GM19351 (cell line): ENCODE measurements around the gene GPC1.

Experiments used
- ATAC-seq: cut with Tn5 transposase; IDR thresholded peaks from one replicate; pipeline ENCODE4 v1.9.1; 2021; ENCODE audit warnings: mild to moderate bottlenecking, moderate library complexity; ENCODE audit not compliant: unreplicated experiment

Gene GPC1

DNA sequence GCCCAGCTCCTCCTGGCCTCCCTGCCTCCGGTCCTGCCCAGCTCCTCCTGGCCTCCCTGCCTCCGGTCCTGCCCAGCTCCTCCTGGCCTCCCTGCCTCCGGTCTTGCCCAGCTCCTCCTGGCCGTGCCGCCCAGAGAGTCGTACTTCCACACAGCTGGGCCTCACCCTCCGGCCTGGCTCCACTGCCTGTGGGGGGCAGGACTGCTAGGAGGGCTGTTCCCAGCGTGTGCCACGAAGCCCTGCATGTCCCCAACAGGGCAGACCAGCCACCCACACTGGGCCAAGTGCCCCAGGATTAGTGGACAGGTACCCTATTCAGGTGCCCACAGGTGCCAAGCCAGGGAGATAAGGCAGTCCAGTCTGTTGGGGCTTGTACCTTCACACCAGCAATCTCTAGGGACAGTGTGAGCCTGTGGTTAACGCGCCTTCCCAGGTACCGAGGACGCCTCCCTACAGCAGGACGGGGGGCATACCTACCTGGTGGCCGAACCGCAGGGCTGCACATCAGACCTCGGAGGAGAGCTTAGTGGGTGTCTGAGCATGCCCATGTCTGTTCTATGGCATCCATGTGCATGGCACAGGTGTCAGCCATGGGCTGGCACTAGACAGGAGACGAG is 5.3 kb downstream of the GPC1 start:
- ATAC-seq = no peak

DNA sequence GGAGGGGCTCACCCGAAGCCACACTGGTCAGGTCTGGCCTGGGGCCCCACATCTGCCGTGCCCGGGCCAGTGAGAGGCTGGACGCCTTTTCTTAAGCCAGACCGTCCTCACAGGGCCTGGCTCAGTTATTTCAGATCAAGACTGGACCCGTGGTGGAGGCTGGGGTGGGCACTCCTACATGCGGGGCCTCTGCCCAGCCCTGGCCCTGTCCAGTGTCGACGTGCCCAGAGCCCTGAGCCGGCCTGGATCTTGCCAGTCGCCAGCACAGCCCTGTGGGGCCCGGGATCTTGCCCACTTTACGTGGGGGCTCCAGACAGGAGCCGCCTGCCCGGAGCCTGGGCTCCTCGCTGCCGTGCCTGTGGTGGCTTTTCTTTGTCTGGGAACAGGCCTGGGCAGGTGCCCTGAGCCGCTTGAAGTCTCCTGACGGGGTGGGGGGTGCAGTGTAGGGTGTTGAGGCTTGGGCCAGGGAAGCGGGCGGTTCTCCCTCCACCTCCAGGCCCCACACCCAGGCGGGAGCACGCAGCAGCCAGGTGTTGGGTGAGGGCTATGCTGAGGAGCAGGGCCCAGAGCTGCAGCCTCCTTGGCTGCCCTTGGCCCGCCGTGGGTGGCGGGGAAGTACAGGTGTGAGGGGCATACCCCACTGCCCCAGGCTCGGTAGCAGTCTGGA is 6.0 kb downstream of the GPC1 start:
- ATAC-seq = no peak

DNA sequence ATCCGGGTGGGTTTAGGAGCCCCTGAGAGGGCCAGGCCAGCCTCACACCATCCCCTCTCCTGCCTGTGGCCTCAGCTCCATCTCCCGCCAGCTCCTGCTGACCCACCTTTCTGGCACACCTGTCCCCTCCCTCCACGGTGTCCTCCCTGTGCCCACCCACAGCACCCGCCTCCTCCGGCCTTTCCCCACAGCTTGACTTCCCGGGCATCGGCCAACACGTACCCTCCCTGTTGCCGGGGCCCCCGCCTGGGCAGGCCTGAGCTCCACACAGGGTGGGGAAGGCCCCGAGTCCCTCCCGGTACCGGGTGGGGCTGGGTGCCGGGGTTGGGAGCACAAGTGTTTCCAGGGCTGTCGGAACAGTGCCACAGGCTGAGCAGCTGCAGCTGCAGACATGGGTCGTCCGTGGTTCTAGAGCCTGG is 6.5 kb downstream of the GPC1 start:
- ATAC-seq = no peak

DNA sequence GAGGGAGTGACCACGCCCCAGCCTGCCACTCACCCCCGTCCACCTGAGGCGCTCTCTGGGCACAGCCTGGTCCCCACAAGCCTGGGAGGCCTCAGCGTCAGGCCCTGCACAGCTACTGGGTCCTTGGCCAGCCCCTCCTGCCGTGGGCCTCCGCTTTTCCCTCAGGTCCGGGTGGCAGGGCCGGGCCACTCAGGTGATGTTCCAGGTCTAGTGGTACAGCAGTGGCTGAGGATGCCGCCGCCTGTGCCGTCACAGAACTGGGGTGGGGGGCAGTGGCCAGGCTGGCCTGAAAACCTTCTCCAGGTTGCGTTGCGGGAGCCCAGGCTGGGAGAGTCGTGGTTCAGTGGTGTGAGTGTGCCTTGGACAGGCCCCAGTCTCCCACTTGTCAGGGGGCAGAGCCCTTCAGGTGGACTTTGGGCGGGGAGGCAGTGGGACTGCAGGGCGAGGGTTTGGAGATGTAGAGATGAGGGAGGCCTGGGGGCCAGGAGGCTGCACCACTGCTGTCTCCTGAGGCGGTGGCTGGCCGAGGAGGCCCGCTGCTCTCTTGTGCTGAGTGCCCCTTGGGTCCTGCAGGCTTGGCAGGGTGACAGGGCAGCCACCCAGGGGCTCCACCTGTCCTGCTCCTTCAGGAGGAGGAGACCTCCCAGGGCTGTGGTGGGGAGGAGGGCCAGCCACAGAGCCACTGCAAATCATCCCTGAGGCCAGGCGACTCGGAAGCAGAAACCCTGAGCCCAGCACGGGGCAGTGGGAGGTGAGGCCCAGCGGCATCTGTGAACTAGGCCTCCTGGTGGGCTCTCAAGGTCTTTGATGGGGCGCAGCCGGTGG is 7.6 kb downstream of the GPC1 start:
- ATAC-seq = no peak

DNA sequence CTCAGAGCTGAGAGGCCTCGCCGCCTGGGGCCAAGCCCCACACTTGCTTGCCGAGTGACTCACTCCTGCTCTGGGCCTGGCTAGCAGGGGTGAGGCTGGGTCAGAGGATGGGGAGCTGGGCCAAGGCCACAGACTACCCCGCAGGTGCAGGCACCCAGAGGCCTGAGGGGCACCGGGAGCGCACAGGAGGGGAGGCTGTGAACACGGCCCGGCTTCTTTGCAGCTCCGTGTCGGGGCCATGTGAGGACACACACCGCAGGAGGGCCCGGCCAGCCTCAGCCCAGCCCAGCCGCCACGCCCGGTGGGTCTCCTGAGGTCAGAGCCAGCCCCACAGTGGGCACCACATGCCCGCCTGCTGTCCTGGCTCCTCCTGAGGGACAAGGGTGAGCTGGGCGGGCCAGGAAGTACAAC is 8.4 kb downstream of the GPC1 start:
- ATAC-seq = no peak

DNA sequence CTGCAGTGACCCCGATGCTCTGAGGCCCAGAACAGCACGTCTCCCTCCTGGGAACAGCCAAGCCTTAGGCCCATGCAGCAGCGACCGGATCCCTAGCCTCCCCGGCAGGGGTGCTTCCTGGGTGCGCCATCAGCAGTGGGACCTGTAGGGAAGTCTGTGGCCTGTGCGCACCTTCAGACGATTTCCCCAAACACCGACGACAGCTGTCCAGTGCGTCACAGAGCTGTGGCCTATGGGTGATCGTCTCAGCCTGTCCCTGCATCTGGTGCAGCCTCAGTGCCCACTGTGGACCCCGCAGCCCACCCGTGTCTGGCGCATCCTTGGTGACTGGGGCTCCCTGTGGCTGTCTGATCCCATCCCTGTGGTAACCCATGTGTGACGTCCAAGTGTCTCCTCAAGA is 9.0 kb downstream of the GPC1 start:
- ATAC-seq = no peak

DNA sequence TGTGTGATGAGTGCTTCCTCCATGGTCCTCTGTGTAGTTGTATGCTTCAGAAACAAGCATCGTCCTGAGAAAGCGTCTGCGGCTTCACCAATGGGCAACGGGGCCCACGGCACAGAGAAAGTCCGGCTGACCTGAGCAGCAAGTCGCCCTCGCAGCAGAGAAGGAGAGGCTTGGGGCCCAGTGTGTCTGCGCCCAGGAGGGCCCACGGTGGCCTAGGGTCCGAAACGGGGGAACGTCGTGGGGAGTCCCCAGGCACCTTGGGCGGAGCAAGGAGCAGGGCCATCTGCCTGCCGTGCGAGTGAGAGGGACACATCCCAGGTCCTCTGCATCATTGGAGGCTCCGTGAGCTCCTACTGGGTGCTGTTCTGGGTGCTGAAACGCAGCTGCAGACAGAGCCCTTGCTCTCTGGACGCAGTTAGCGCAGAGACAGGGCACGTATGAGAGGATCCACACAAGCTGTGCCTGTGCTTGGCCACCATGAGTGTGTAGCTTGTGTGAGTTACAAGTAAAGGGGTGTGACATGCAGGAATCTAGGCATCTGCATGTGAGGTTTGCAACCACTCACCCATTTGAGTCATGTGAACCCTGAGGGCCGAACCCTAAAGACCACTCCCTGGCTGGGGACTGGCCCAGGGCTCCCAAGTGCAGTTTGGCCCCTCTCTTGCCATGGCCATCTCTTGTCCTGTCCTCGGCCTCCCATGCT is 10.6 kb downstream of the GPC1 start:
- no peak for ATAC-seq

DNA sequence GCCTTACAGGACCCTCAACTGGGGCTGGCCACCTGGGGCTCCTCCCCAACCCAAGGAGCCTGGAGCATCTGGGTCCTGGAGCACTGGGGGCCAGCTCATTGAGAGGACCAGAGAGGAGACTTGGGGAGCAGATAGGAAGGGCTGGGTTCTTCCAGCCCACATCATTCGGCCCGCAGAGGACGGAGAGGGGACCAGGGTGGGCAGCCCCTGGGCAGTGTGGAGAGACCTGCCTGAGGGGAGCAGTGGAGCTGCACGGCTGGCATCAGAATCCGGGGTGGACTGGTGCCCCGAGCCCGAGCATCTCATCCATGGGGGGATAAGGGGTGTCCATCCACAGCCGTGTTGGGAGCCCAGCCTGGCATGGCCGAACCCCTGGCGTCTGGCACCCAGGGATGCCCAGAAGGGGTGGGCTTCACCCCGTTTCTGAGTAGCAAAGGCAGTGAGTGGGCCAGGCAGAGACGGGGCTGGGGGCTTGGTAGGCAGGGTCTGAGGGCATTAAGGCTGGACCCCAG is 11.3 kb downstream of the GPC1 start:
- ATAC-seq = no peak

DNA sequence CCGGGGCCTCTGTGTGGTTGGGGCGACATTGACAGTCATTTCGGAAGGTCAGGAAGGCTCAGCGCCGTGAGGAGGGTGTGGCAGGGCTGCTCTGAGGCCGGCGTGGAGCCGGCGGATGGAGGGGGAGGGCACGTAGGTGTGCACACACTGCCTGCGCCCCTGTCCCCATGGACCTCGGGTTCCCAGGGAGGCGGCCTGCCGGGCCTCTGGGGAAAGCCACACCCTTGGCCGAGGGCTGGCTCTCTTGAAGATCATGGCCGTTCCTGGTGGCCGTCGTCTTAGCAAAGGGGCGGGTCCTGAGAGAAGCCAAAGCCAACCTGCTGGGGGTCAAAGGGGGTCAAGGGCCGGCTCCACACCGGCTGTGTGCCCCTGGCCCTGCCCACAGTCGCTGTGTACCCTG is 11.9 kb downstream of the GPC1 start:
- ATAC-seq = no peak

DNA sequence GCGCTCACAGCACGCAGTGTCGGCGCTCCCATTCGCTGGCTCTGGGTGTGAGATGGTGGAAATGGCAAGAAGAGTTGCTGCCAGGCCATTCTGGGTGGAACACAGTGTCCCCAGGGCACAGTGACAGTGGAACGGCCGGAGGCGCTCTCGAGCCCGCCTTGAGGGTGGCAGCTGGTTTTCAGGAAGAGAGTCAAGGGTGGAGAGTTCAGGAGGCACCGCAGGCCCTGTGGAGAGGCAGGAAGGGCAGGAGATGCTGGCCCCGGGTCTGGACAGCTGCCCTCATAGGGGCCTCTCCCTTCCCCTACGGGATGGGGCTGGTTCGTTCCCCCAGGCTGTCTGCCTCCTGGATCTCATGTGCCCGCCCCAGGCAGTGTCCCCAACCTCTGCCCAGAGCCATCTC is 12.5 kb downstream of the GPC1 start:
- ATAC-seq = no peak

DNA sequence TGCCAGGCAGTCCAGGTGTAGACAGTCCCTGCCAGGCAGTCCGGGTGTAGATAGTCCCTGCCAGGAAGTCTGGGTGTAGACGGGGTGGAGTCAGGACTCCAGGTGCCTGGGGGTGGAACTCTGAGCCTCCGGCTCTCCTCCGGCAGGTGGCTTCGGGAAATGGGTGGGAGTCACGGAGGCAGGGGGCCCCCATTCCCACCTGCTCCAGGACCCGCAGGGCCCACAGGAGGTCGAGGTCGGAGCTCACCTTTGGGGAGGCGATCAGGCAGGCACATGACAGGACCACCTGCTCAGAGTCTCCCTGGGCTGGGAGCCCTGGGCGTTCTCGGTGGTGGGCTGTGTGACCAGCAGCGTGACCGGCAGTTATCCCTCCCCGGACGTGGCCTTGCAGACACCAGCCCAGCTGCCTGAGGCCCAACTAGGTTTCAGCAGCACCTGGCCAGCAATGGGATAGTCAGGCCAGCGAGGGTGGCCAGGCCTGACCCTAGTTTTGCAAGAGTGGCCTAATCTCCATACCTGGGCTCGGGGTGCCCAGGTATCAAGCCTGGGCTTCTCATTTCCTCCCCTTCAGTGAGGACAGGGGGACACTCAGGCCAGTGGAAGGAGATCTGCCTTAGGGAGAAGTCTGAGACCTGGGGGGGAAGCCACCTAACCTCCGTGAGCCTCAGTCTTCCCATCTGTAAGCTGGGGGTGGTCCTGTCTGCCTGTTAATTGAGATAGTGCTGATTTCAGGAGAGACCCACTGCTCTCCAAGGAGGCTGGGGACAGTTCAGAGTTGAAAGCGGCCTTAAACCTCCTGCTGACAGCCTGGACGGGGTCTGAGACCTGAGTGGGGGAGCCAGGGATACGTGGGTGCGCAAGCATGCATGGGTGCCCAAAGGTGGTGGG is 13.2 kb downstream of the GPC1 start:
- ATAC-seq = no peak

DNA sequence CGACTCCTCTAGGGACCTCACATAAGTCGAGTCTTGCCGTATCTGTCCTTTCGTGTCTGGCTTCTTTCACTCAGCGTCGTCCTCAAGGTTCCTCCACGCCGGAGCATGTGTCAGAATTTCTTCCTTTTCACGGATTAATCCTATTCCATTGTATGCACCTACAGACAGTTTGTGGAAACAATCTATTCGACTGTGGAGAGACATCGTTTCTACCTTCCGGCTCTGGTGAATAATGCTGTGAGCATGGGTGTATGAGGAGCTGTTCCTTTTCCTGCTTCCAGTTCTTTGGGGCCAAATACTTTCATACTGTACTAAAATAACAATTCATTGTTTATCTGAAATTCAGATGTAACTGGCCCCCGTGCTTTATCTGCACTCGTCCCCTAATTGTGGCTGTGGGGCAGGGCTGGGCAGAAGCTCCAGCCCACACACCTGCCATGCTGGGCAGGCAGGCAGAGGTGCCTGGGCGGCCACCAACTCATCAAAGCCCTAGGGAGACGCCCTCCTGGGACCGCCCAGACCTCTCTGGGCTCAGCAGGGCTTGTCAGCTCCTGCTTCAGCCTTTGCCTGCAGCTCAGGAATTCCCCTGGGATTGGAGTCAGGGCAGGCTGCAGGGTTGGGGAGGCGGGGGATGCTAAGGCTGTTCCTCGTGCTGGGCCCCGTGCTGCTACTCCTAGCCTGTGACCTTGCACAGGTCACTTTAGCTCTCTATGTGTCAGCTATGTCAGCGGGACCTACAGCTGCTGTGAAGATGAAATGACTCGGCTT is 14.5 kb downstream of the GPC1 start:
- no peak for ATAC-seq

DNA sequence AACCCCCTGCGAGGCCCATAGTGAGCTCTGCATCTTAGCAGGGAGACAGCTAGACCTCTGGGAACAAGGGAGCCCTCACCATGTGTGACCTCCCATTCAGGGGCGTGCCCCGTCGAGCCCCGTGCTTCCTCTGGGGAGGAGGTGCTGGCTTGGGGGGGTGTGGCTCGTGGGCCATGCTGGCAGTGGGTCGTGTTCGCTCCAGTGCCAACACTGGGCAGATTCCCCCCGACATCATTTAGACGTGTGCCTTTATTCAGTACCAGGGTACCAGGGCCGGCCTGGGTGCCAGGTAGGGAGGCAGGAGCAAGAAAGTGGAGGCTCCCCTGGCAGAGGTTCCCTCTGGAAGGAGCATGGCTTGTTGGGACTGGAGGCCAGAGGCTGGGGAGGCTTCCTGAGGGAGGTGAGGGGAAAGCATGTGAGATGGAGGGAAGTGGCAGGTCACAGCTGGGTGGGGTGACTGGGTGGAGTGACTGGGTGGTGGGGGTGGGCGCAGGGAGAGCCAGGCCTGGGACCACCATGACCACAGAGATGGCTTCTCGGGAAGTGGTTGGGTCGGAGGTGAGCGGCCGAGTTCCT is 15.2 kb downstream of the GPC1 start:
- no peak for ATAC-seq

DNA sequence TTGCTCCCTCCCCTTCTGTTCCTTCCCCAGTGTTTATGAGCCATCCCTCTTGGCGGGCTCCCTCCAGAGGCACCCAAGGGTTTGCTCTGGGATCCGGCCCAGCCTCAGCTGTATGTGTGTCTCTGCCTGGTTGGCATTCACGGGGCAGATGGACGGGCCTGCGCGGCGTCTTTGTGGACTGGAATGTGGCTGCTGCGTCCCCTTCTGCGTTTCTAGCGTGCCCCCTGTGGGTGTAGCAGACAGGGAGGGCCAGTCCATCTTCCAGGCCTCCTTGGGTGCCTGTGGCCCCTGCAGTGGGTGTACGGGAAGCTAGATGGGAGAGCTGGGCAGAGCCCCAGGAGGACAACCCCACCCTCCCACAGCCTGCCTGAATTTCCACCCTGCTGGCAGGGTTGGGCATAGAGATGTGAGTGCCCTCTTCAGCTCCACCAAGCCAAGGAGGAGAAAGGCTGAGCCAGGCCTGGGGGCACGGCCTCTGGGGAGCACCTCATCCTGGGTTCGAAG is 15.7 kb downstream of the GPC1 start:
- ATAC-seq = no peak

DNA sequence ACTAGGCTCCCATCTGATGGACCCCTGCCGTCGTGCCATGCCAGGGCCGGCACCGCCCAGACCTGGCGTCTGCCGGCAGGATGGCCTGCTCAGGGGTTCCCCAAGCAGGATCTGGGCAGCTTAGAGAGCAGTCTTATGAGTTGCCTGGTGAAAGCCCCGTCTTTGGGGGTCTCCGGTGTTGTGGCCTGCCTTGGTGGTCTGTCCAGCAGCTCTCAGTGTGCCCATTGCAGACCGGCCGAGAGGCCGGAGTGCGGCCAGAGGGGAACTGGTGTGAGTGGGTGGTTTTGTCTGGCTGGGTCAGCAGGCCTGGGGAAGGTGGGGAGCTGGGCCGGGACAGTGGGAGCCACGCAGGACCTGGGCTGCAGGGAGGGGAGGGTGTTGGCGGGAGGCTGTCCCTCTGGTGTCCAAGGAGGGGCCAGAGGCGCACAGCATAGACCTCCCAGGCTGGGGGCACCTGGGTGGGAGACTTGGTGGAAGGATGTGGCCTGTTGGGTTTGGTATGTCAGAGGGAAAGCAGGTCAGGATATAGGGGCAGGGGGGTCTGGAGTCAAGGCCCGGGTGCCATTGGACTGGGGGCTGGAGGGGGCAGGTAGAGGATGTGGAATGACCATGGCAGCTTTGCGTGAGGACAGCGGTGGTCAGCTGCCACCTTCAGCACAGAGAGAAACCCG is 16.5 kb downstream of the GPC1 start:
- no peak for ATAC-seq

DNA sequence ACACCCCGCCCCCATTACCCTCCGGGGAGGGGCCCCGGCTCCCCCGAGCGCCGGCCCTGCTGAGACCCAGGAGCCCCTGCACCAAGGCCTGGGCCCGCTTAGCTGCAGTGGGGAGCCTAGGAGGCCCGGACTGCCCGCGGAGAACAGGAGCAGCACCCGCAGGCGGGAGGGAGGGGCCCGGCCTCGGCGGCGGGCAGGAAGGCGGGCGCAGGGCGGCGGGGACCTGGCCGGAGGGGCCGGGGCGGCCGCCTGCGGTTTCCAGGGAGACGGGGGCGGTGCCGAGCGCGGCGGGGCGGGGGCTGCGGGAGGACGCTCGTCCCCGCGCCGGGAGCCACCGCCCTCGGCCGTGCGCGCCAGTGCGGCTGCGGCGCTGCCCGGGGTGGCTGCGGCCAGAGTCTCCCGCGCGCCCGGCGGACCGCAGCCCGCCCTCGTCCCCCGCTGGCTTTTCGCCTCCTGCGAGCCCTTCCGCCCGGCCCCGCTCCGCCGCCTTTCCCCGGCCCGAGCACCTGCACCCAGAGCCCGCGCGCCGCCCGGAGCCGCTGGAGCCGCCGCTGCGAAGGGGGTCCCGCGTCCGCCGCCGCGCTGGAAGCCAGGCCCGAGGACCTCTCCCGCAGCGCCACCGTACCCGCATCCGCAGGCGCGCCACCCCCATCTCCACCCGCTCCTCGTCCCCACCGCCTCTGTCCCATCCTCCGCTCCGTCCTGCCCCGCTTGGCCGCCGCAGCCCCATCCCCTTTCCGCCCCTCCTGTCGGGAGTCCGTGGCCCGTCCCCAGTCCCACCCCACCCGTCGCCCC is 17.2 kb downstream of the GPC1 start:
- no peak for ATAC-seq

DNA sequence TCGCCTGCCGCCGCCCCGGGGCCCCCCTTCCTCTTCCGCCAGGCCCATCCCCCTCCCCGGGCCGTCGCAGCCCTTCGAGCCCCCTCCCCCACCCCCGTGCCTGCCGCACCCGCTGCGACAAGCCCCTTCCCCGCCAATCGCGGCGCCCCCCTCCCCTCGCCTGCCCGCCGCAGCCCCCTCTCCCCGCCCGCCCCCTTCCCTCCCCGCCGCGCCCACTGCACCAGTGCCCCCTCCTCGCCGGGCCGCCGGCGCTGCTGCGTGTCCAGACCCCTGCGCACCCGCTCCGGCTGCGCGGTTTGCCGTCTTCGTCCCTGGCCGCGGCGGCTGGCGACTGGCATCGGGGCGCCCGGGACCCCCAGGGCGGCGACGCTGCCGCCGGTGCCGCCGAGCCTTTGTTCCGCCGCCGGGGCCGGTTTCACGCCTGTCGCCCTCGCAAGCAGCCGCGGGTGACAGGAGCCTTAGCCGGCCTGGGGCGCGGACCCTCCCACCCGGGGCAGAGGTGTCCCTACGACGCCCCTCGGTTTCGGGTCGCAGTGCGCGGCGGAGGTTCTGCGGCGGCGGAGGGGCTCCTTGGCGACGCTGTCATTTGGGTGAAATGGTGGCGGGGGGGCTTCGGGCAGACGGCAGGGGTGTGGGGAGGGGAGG is 18.1 kb downstream of the GPC1 start:
- ATAC-seq = no peak
